ENCODE data around the gene OARD1.

Gene OARD1

GRCh38 chr6:41079080-41079479 lies 6.9 kb upstream of the OARD1 start:
- Histone ChIP-seq H2BK5ac (ENCODE audit: low read length) (no peak overlapping the region), H2AFZ (ENCODE audit: low read length) (no peak overlapping the region), H3K36me3 (replicated peaks in 1 of 2; ENCODE audit: control insufficient read depth in 2 of 2, insufficient read depth in 2 of 2, low read length in 2 of 2) (peaks cover 12 to 58% of the 10 kb centered on the region in 2 donors), H4K8ac (ENCODE audit: low read depth, low read length) (no peak overlapping the region), H3K4ac (ENCODE audit: low read length) (no peak overlapping the region), H3K14ac (ENCODE audit: low read length) (no peak overlapping the region), H3K9ac (ENCODE audit: low read depth, low read length, poor library complexity) (no peak overlapping the region), H3K9me3 (replicated peaks in 1 of 2; ENCODE audit: control insufficient read depth in 2 of 2, insufficient read depth in 1 of 2, low read depth in 1 of 2, low read length in 2 of 2) (no peaks in the 10 kb centered on the region), H3K4me2 (ENCODE audit: insufficient read depth, low read length, poor library complexity, severe bottlenecking) (no peak overlapping the region), H2BK12ac (ENCODE audit: low read length) (no peak overlapping the region), H2BK15ac (ENCODE audit: low read length) (no peak overlapping the region), H4K91ac (ENCODE audit: low read depth, low read length, poor library complexity) (no peak overlapping the region), H3K4me1 (ENCODE audit: control insufficient read depth in 2 of 2, insufficient read depth in 1 of 2, low read depth in 1 of 2, low read length in 2 of 2) (peaks cover 4 to 5% of the 10 kb centered on the region in 2 donors), H3K27me3 (ENCODE audit: control insufficient read depth in 3 of 3, insufficient read depth in 3 of 3, low read depth in 1 of 3, low read length in 3 of 3) (no peaks in the 10 kb centered on the region), H2BK120ac (ENCODE audit: low read depth, low read length) (no peak overlapping the region), H2AK5ac (ENCODE audit: low read depth, low read length) (no peak overlapping the region), H3K4me3 (ENCODE audit: low read length in 2 of 2) (no peak overlapping the region), H3K79me1 (ENCODE audit: low read depth, low read length) (no peaks in the 10 kb centered on the region), H3K27ac (replicated peaks; ENCODE audit: low read length) (no peak overlapping the region), H3K18ac (ENCODE audit: low read length) (no peak overlapping the region), H3K23ac (ENCODE audit: low read depth, low read length, poor library complexity) (no peak overlapping the region)
- no CpG with 5 or more reads among the region's 1 CpG for WGBS, 2 donors (ENCODE audit: extremely low coverage in 2 of 2, insufficient read length in 2 of 2, insufficient replicate concordance in 1 of 2)
- no peak for DNase-seq (ENCODE audit: low spot score)

GRCh38 chr6:41078101-41078500 lies 5.9 kb upstream of the OARD1 start:
- no peak overlapping the region for H2BK120ac ChIP-seq (ENCODE audit: low read depth, low read length)
- no peak for DNase-seq (ENCODE audit: low spot score)
- no peaks in the 10 kb centered on the region for H3K9me3 ChIP-seq (replicated peaks in 1 of 2; ENCODE audit: control insufficient read depth in 2 of 2, insufficient read depth in 1 of 2, low read depth in 1 of 2, low read length in 2 of 2)
- H4K8ac ChIP-seq (ENCODE audit: low read depth, low read length), result no peak overlapping the region
- no peak overlapping the region for H3K9ac ChIP-seq (ENCODE audit: low read depth, low read length, poor library complexity)
- H3K27me3 ChIP-seq (ENCODE audit: control insufficient read depth in 3 of 3, insufficient read depth in 3 of 3, low read depth in 1 of 3, low read length in 3 of 3), result no peaks in the 10 kb centered on the region
- H3K14ac ChIP-seq (ENCODE audit: low read length), result no peak overlapping the region
- no peak overlapping the region for H3K23ac ChIP-seq (ENCODE audit: low read depth, low read length, poor library complexity)
- H3K27ac ChIP-seq (replicated peaks; ENCODE audit: low read length), result no peak overlapping the region
- no peak overlapping the region for H3K4ac ChIP-seq (ENCODE audit: low read length)
- no peak overlapping the region for H3K4me2 ChIP-seq (ENCODE audit: insufficient read depth, low read length, poor library complexity, severe bottlenecking)
- H2BK12ac ChIP-seq (ENCODE audit: low read length), result no peak overlapping the region
- H4K91ac ChIP-seq (ENCODE audit: low read depth, low read length, poor library complexity), result no peak overlapping the region
- H2AFZ ChIP-seq (ENCODE audit: low read length), result no peak overlapping the region
- no peak overlapping the region for H3K18ac ChIP-seq (ENCODE audit: low read length)
- no peak overlapping the region for H2BK15ac ChIP-seq (ENCODE audit: low read length)
- H3K4me1 ChIP-seq (ENCODE audit: control insufficient read depth in 2 of 2, insufficient read depth in 1 of 2, low read depth in 1 of 2, low read length in 2 of 2), result peaks cover 5 to 6% of the 10 kb centered on the region in 2 donors
- no peak overlapping the region for H2AK5ac ChIP-seq (ENCODE audit: low read depth, low read length)
- H2BK5ac ChIP-seq (ENCODE audit: low read length), result no peak overlapping the region
- WGBS, 2 donors (ENCODE audit: extremely low coverage in 2 of 2, insufficient read length in 2 of 2, insufficient replicate concordance in 1 of 2), result no CpG with 5 or more reads among the region's 3 CpGs
- H3K36me3 ChIP-seq (replicated peaks in 1 of 2; ENCODE audit: control insufficient read depth in 2 of 2, insufficient read depth in 2 of 2, low read length in 2 of 2), result peaks cover 8 to 48% of the 10 kb centered on the region in 2 donors
- H3K79me1 ChIP-seq (ENCODE audit: low read depth, low read length), result peaks cover 3% of the 10 kb centered on the region
- H3K4me3 ChIP-seq (ENCODE audit: low read length in 2 of 2), result no peak overlapping the region

DNA sequence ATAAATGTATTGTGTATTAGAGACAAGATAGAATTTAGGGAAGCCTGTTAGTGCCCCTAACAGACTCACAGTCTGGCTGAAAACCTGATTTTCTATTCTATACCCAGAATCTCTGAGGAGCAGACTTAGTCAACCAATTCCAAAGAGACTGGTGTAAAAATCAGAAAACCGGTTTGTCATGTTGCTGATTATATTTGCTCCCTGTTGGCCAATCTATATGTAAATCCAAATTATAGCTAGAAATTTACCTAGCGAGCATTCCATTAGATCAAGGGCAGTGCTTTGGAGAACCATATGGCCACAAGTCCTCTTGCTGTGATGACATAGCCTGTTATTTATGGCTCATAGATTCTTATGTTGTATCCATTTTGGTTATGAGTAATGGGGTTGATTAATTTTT lies 5.4 kb upstream of the OARD1 start:
- no peak overlapping the region for H3K4me2 ChIP-seq (ENCODE audit: insufficient read depth, low read length, poor library complexity, severe bottlenecking)
- no peak overlapping the region for H3K18ac ChIP-seq (ENCODE audit: low read length)
- no peak overlapping the region for H3K27ac ChIP-seq (replicated peaks; ENCODE audit: low read length)
- no peak overlapping the region for H2BK5ac ChIP-seq (ENCODE audit: low read length)
- WGBS, 2 donors (ENCODE audit: extremely low coverage in 2 of 2, insufficient read length in 2 of 2, insufficient replicate concordance in 1 of 2), result no CpG with 5 or more reads among the region's 2 CpGs
- peaks cover 8 to 43% of the 10 kb centered on the region in 2 donors for H3K36me3 ChIP-seq (replicated peaks in 1 of 2; ENCODE audit: control insufficient read depth in 2 of 2, insufficient read depth in 2 of 2, low read length in 2 of 2)
- no peak overlapping the region for H2AFZ ChIP-seq (ENCODE audit: low read length)
- H3K23ac ChIP-seq (ENCODE audit: low read depth, low read length, poor library complexity), result no peak overlapping the region
- H3K9ac ChIP-seq (ENCODE audit: low read depth, low read length, poor library complexity), result no peak overlapping the region
- no peak overlapping the region for H4K8ac ChIP-seq (ENCODE audit: low read depth, low read length)
- no peaks in the 10 kb centered on the region for H3K27me3 ChIP-seq (ENCODE audit: control insufficient read depth in 3 of 3, insufficient read depth in 3 of 3, low read depth in 1 of 3, low read length in 3 of 3)
- no peak overlapping the region for H3K4me3 ChIP-seq (ENCODE audit: low read length in 2 of 2)
- no peaks in the 10 kb centered on the region for H3K9me3 ChIP-seq (replicated peaks in 1 of 2; ENCODE audit: control insufficient read depth in 2 of 2, insufficient read depth in 1 of 2, low read depth in 1 of 2, low read length in 2 of 2)
- DNase-seq (ENCODE audit: low spot score), result no peak
- H2BK15ac ChIP-seq (ENCODE audit: low read length), result no peak overlapping the region
- no peak overlapping the region for H3K14ac ChIP-seq (ENCODE audit: low read length)
- no peak overlapping the region for H3K4ac ChIP-seq (ENCODE audit: low read length)
- H2BK120ac ChIP-seq (ENCODE audit: low read depth, low read length), result no peak overlapping the region
- peaks cover 5 to 6% of the 10 kb centered on the region in 2 donors for H3K4me1 ChIP-seq (ENCODE audit: control insufficient read depth in 2 of 2, insufficient read depth in 1 of 2, low read depth in 1 of 2, low read length in 2 of 2)
- no peak overlapping the region for H2AK5ac ChIP-seq (ENCODE audit: low read depth, low read length)
- no peak overlapping the region for H2BK12ac ChIP-seq (ENCODE audit: low read length)
- H4K91ac ChIP-seq (ENCODE audit: low read depth, low read length, poor library complexity), result no peak overlapping the region
- H3K79me1 ChIP-seq (ENCODE audit: low read depth, low read length), result peaks cover 3% of the 10 kb centered on the region

DNA sequence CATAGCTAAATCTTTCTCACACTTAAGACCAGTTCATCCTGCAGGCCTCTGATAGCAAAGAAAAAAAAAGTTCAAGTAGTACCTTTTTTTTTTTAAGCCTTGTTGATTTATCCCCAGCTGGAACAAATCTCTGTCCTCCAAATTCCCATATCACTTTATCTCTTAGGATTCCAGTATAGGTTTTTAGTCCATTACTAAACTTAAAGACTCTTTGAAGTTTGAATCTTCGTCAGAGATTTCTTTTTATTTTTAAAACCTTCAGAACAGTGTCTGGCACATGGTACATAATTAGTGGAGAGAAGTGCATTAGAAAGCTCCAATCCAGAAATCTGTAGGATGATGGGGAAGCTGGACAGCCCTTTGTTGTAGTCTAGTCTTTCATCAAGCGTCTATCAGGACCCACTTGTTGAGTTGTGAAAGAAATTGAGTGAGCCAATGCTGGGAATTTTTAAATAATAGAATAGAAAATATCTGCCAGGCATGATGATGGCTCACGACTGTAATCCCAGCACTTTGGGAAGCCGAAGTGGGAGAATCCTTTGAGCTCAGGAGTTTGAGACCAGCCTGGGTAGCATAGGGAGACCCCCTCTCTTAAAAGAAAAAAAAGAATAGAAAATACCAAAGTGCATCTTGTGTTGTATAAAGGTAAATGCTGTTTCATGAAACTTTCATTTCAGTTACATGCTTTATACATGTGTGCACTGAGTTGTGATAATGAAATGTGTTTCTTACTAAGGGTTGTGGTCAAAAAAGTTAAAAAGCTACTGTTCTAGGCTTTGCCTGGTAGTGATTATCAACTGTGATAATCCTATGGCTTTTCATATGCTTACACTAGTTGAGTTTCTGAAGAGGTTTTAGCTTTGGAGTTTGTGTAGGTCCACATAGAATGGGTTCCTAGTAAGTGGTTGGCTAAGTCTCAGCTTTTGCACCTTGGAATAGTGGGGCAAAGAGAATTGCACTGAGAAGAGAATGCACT lies 3.8 kb upstream of the OARD1 start:
- Histone ChIP-seq H3K18ac (ENCODE audit: low read length) (no peak overlapping the region), H3K4ac (ENCODE audit: low read length) (no peak overlapping the region), H3K4me1 (ENCODE audit: control insufficient read depth in 2 of 2, insufficient read depth in 1 of 2, low read depth in 1 of 2, low read length in 2 of 2) (peaks cover 5 to 6% of the 10 kb centered on the region in 2 donors), H2BK5ac (ENCODE audit: low read length) (no peak overlapping the region), H3K14ac (ENCODE audit: low read length) (no peak overlapping the region), H3K79me1 (ENCODE audit: low read depth, low read length) (peaks cover 3% of the 10 kb centered on the region), H2AFZ (ENCODE audit: low read length) (no peak overlapping the region), H4K8ac (ENCODE audit: low read depth, low read length) (no peak overlapping the region), H3K9ac (ENCODE audit: low read depth, low read length, poor library complexity) (no peak overlapping the region), H4K91ac (ENCODE audit: low read depth, low read length, poor library complexity) (no peak overlapping the region), H3K4me3 (ENCODE audit: low read length in 2 of 2) (no peak overlapping the region), H2AK5ac (ENCODE audit: low read depth, low read length) (no peak overlapping the region), H2BK12ac (ENCODE audit: low read length) (no peak overlapping the region), H3K4me2 (ENCODE audit: insufficient read depth, low read length, poor library complexity, severe bottlenecking) (no peak overlapping the region), H2BK15ac (ENCODE audit: low read length) (no peak overlapping the region), H2BK120ac (ENCODE audit: low read depth, low read length) (no peak overlapping the region), H3K27me3 (ENCODE audit: control insufficient read depth in 3 of 3, insufficient read depth in 3 of 3, low read depth in 1 of 3, low read length in 3 of 3) (no peaks in the 10 kb centered on the region), H3K9me3 (replicated peaks in 1 of 2; ENCODE audit: control insufficient read depth in 2 of 2, insufficient read depth in 1 of 2, low read depth in 1 of 2, low read length in 2 of 2) (no peaks in the 10 kb centered on the region), H3K36me3 (replicated peaks in 1 of 2; ENCODE audit: control insufficient read depth in 2 of 2, insufficient read depth in 2 of 2, low read length in 2 of 2) (peaks cover 6 to 31% of the 10 kb centered on the region in 2 donors), H3K27ac (replicated peaks; ENCODE audit: low read length) (no peak overlapping the region), H3K23ac (ENCODE audit: low read depth, low read length, poor library complexity) (no peak overlapping the region)
- WGBS, 2 donors (ENCODE audit: extremely low coverage in 2 of 2, insufficient read length in 2 of 2, insufficient replicate concordance in 1 of 2), result no CpG with 5 or more reads among the region's 4 CpGs
- DNase-seq (ENCODE audit: low spot score), result no peak
